HEK293 (cell line): ENCODE results near the gene DCC.

ENCODE experiments used
- CTCF ChIA-PET: fragments of 350-600 bp; formaldehyde crosslinking; extraction: SDS; loops from one replicate; lab custom pipeline; 2021; ENCODE audit warnings: antibody characterized with exemption; lab: Yijun Ruan, JAX
- POLR2A ChIA-PET: fragments of 300-600 bp; formaldehyde crosslinking; extraction: SDS; loops from one replicate; lab custom pipeline; 2020; ENCODE audit warnings: antibody characterized with exemption, inconsistent platforms; lab: Yijun Ruan, JAX
- H3K27ac ChIP-seq: fragments of 200-500 bp; sonication (Bioruptor generic); 2 replicates; pipeline ENCODE4 v1.5.1; 2014; ENCODE audit warnings: low read depth, low read length, control low read depth, inconsistent platforms; ENCODE audit errors: extremely low read depth
- H3K36me3 ChIP-seq, 2 experiments: fragments of 200-500 bp in 1 of 2; sonication (Bioruptor generic) in 1 of 2; 1 replicate in 1 of 2; 2 replicates in 1 of 2; pipeline ENCODE4 v1.5.1; 2014 to 2017; ENCODE audit warnings: inconsistent platforms in 2 of 2, low read length in 2 of 2; ENCODE audit not compliant: control insufficient read depth in 2 of 2, insufficient read depth in 1 of 2
- H3K4me1 ChIP-seq: fragments of 200-500 bp; sonication (Bioruptor generic); 2 replicates; pipeline ENCODE4 v1.5.1; 2014; ENCODE audit warnings: mild to moderate bottlenecking, low read length, inconsistent platforms; ENCODE audit not compliant: control insufficient read depth, insufficient read depth
- H3K4me3 ChIP-seq: 2 replicates; pipeline ENCODE4 v1.5.1; 2011; ENCODE audit warnings: low read depth, mild to moderate bottlenecking, control low read depth, low read length, moderate library complexity
- H3K9me3 ChIP-seq: fragments of 200-500 bp; sonication (Bioruptor generic); 2 replicates; pipeline ENCODE4 v1.5.1; 2014; ENCODE audit warnings: low read depth, low read length, inconsistent platforms; ENCODE audit not compliant: control insufficient read depth, insufficient read depth
- GFI1B ChIP-seq: fragments of 450-650 bp; formaldehyde crosslinking; IDR thresholded peaks from 2 replicates; pipeline ENCODE4 v1.5.1; 2016; ENCODE audit warnings: missing biosample characterization, missing genetic modification characterization
- GLI4 ChIP-seq: fragments of 450-650 bp; formaldehyde crosslinking; IDR thresholded peaks from 2 replicates; pipeline ENCODE4 v1.5.1; 2016; ENCODE audit warnings: missing biosample characterization, missing genetic modification characterization
- HOXA7 ChIP-seq: sonication (generic); formaldehyde crosslinking; IDR thresholded peaks from 2 replicates; pipeline ENCODE4 v1.8.1; 2022; ENCODE audit warnings: missing genetic modification reagents, borderline replicate concordance
- KLF7 ChIP-seq: fragments of 450-650 bp; formaldehyde crosslinking; IDR thresholded peaks from 2 replicates; pipeline ENCODE4 v1.5.1; 2016; ENCODE audit warnings: missing biosample characterization, missing genetic modification characterization, borderline replicate concordance
- RBAK ChIP-seq: fragments of 450-650 bp; formaldehyde crosslinking; IDR thresholded peaks from 2 replicates; pipeline ENCODE4 v1.5.1; 2016; ENCODE audit warnings: missing biosample characterization, missing genetic modification characterization
- SCRT1 ChIP-seq: fragments of 450-650 bp; formaldehyde crosslinking; IDR thresholded peaks from 2 replicates; pipeline ENCODE4 v1.5.1; 2016; ENCODE audit warnings: missing biosample characterization, missing genetic modification characterization, borderline replicate concordance
- SP3 ChIP-seq: fragments of 450-650 bp; formaldehyde crosslinking; IDR thresholded peaks from 2 replicates; pipeline ENCODE4 v1.5.1; 2016; ENCODE audit warnings: missing biosample characterization, missing genetic modification characterization
- ZNF248 ChIP-seq: fragments of 450-650 bp; formaldehyde crosslinking; IDR thresholded peaks from 2 replicates; pipeline ENCODE4 v1.5.1; 2017; ENCODE audit warnings: missing biosample characterization, missing genetic modification characterization
- ZNF350 ChIP-seq: fragments of 450-650 bp; formaldehyde crosslinking; IDR thresholded peaks from 2 replicates; pipeline ENCODE4 v1.5.0; 2017; ENCODE audit warnings: missing biosample characterization, mild to moderate bottlenecking, missing genetic modification characterization
- ZNF366 ChIP-seq: fragments of 450-650 bp; formaldehyde crosslinking; conservative IDR thresholded peaks from 2 replicates; pipeline ENCODE4 v1.5.1; 2016; ENCODE audit warnings: missing biosample characterization, missing genetic modification characterization
- ZNF37A ChIP-seq: fragments of 450-650 bp; IDR thresholded peaks from 2 replicates; pipeline ENCODE4 v1.5.1; 2018; ENCODE audit warnings: missing biosample characterization, missing genetic modification characterization
- ZNF416 ChIP-seq: fragments of 450-650 bp; formaldehyde crosslinking; IDR thresholded peaks from 2 replicates; pipeline ENCODE4 v1.5.1; 2016; ENCODE audit warnings: missing biosample characterization, missing genetic modification characterization
- ZNF571 ChIP-seq: fragments of 450-650 bp; formaldehyde crosslinking; IDR thresholded peaks from 2 replicates; pipeline ENCODE4 v1.5.0; 2017; ENCODE audit warnings: missing biosample characterization, missing genetic modification characterization
- ZNF624 ChIP-seq: fragments of 450-650 bp; formaldehyde crosslinking; IDR thresholded peaks from 2 replicates; pipeline ENCODE4 v1.5.1; 2017; ENCODE audit warnings: missing biosample characterization, missing genetic modification characterization
- ZNF664 ChIP-seq: fragments of 450-650 bp; formaldehyde crosslinking; IDR thresholded peaks from 2 replicates; pipeline ENCODE4 v1.5.1; 2016; ENCODE audit warnings: missing biosample characterization, missing genetic modification characterization
- ZNF785 ChIP-seq: fragments of 450-650 bp; formaldehyde crosslinking; IDR thresholded peaks from 2 replicates; pipeline ENCODE4 v1.5.1; 2016; ENCODE audit warnings: missing biosample characterization, missing genetic modification characterization
- ZNF843 ChIP-seq: fragments of 450-650 bp; formaldehyde crosslinking; IDR thresholded peaks from 2 replicates; pipeline ENCODE4 v1.5.1; 2016; ENCODE audit warnings: missing biosample characterization, missing genetic modification characterization
- ZSCAN16 ChIP-seq: fragments of 450-650 bp; formaldehyde crosslinking; IDR thresholded peaks from 2 replicates; pipeline ENCODE4 v1.5.1; 2016; ENCODE audit warnings: missing biosample characterization, missing genetic modification characterization
- TF ChIP-seq, protein P1 (sequence below): fragments of 450-650 bp; formaldehyde crosslinking; IDR thresholded peaks from 2 replicates; pipeline ENCODE4 v1.5.1; 2016; ENCODE audit warnings: missing biosample characterization, missing genetic modification characterization
- TF ChIP-seq, protein P2 (sequence below): fragments of 450-650 bp; formaldehyde crosslinking; IDR thresholded peaks from 2 replicates; pipeline ENCODE4 v1.5.1; 2016; ENCODE audit warnings: missing biosample characterization, missing genetic modification characterization, low read depth
- TF ChIP-seq, protein P3 (sequence below): fragments of 450-650 bp; formaldehyde crosslinking; IDR thresholded peaks from 2 replicates; pipeline ENCODE4 v1.5.1; 2016; ENCODE audit warnings: missing biosample characterization, missing genetic modification characterization
- TF ChIP-seq, protein P4 (sequence below): fragments of 450-650 bp; formaldehyde crosslinking; IDR thresholded peaks from 2 replicates; pipeline ENCODE4 v1.5.1; 2016; ENCODE audit warnings: missing biosample characterization, missing genetic modification characterization

Gene DCC

DNA sequence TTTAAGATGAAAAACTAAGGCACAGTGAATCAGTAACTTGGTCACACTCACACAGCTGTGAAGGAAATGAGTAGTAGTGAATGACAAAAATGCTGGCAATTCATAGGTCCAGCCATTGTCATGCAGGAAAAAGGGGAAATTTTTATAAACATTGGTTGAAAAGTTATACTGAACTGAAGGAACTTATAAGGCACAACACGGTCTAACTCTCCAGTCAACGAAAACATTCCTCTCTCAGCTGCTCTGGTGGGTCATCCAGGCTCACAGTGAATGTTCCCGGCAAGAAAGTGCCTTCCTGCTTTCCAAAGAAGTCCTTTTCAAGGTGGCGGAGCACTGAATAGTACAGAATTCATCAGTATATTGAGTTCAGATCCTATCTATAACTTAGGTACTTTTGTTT is 476.1 kb downstream of the DCC start:
- Histone ChIP-seq H3K36me3 (no peaks in the 10 kb centered on the region), H3K9me3 (no peaks in the 10 kb centered on the region), H3K27ac (no peak overlapping the region), H3K4me1 (no peaks in the 10 kb centered on the region), H3K4me3 (no peak overlapping the region)
- POLR2A ChIA-PET = no interaction called here
- TF ChIP-seq, protein P1, sequence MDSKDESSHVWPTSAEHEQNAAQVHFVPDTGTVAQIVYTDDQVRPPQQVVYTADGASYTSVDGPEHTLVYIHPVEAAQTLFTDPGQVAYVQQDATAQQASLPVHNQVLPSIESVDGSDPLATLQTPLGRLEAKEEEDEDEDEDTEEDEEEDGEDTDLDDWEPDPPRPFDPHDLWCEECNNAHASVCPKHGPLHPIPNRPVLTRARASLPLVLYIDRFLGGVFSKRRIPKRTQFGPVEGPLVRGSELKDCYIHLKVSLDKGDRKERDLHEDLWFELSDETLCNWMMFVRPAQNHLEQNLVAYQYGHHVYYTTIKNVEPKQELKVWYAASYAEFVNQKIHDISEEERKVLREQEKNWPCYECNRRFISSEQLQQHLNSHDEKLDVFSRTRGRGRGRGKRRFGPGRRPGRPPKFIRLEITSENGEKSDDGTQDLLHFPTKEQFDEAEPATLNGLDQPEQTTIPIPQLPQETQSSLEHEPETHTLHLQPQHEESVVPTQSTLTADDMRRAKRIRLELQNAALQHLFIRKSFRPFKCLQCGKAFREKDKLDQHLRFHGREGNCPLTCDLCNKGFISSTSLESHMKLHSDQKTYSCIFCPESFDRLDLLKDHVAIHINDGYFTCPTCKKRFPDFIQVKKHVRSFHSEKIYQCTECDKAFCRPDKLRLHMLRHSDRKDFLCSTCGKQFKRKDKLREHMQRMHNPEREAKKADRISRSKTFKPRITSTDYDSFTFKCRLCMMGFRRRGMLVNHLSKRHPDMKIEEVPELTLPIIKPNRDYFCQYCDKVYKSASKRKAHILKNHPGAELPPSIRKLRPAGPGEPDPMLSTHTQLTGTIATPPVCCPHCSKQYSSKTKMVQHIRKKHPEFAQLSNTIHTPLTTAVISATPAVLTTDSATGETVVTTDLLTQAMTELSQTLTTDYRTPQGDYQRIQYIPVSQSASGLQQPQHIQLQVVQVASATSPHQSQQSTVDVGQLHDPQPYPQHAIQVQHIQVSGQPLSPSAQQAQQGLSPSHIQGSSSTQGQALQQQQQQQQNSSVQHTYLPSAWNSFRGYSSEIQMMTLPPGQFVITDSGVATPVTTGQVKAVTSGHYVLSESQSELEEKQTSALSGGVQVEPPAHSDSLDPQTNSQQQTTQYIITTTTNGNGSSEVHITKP (tag by site-specific recombination) = no peak
- TF ChIP-seq ZNF350 (tag by site-specific recombination) (no peak), SP3 (no peak), ZNF664 (tag by site-specific recombination) (no peak), KLF7 (no peak), SCRT1 (no peak), ZNF624 (tag by site-specific recombination) (no peak), ZNF843 (tag by site-specific recombination) (no peak), GLI4 (tag by site-specific recombination) (no peak)
- TF ChIP-seq, protein P2, sequence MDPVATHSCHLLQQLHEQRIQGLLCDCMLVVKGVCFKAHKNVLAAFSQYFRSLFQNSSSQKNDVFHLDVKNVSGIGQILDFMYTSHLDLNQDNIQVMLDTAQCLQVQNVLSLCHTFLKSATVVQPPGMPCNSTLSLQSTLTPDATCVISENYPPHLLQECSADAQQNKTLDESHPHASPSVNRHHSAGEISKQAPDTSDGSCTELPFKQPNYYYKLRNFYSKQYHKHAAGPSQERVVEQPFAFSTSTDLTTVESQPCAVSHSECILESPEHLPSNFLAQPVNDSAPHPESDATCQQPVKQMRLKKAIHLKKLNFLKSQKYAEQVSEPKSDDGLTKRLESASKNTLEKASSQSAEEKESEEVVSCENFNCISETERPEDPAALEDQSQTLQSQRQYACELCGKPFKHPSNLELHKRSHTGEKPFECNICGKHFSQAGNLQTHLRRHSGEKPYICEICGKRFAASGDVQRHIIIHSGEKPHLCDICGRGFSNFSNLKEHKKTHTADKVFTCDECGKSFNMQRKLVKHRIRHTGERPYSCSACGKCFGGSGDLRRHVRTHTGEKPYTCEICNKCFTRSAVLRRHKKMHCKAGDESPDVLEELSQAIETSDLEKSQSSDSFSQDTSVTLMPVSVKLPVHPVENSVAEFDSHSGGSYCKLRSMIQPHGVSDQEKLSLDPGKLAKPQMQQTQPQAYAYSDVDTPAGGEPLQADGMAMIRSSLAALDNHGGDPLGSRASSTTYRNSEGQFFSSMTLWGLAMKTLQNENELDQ (tag by site-specific recombination) = no peak
- TF ChIP-seq, protein P3, sequence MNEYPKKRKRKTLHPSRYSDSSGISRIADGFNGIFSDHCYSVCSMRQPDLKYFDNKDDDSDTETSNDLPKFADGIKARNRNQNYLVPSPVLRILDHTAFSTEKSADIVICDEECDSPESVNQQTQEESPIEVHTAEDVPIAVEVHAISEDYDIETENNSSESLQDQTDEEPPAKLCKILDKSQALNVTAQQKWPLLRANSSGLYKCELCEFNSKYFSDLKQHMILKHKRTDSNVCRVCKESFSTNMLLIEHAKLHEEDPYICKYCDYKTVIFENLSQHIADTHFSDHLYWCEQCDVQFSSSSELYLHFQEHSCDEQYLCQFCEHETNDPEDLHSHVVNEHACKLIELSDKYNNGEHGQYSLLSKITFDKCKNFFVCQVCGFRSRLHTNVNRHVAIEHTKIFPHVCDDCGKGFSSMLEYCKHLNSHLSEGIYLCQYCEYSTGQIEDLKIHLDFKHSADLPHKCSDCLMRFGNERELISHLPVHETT (tag by site-specific recombination) = no peak
- CTCF ChIA-PET = no interaction called here

DNA sequence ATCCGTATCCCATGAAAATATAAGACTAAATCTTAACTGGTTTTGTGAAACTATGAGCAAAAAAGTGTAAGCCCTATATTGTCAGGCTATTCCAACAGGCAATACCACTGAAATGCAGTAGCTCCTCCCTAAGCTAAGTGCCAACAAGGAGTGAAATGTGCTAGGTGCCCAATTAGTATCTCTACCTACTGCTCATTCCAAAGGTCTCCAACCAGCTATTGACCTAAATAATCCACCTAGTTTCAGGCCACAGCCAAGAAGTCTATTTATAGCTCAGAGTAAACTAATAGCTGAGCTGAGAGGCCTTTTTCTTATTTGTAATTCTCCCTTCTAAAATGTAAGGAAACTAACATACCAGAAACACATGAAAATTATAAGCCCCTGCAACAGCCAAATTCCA is 482.2 kb downstream of the DCC start:
- no peak for TF ChIP-seq ZNF571 (tag by site-specific recombination)
- TF ChIP-seq ZNF366 (tag by site-specific recombination) = no peak
- no peak for TF ChIP-seq ZNF416 (tag by site-specific recombination)
- no peak for TF ChIP-seq GFI1B (tag by site-specific recombination)
- TF ChIP-seq ZSCAN16 (tag by site-specific recombination) = no peak
- no peak overlapping the region for H3K4me3 ChIP-seq
- no peaks in the 10 kb centered on the region for H3K4me1 ChIP-seq
- H3K36me3 ChIP-seq = no peaks in the 10 kb centered on the region
- POLR2A ChIA-PET = no interaction called here
- H3K27ac ChIP-seq = no peak overlapping the region
- CTCF ChIA-PET = no interaction called here
- no peaks in the 10 kb centered on the region for H3K9me3 ChIP-seq

DNA sequence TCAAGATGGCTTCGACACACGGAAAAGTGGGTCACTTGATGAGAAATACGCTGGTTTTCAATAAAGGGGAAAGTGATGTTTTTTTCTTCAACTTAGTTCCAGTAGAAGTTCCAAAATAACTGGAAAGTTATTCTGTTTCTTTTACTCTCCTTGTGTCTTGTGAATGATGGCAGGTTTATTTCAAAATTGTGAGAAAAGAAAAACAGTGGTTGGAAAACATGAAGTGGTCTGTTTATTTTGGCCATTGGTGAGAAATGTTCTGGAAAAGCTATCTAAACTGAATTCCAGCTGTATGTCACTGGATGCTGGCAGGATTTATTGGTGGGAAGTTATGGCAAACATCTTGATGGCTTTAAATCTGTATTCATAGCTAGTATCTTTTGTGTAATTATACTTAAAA is 484.1 kb downstream of the DCC start:
- CTCF ChIA-PET = no interaction called here
- TF ChIP-seq ZNF37A (tag by site-specific recombination) = no peak
- TF ChIP-seq, protein P4, sequence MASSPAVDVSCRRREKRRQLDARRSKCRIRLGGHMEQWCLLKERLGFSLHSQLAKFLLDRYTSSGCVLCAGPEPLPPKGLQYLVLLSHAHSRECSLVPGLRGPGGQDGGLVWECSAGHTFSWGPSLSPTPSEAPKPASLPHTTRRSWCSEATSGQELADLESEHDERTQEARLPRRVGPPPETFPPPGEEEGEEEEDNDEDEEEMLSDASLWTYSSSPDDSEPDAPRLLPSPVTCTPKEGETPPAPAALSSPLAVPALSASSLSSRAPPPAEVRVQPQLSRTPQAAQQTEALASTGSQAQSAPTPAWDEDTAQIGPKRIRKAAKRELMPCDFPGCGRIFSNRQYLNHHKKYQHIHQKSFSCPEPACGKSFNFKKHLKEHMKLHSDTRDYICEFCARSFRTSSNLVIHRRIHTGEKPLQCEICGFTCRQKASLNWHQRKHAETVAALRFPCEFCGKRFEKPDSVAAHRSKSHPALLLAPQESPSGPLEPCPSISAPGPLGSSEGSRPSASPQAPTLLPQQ (tag by site-specific recombination) = no peak
- no peak for TF ChIP-seq RBAK (tag by site-specific recombination)
- no peak for TF ChIP-seq ZNF785 (tag by site-specific recombination)
- TF ChIP-seq HOXA7 (CRISPR knock-in tag) = no peak
- no peak for TF ChIP-seq ZNF248 (tag by site-specific recombination)
- POLR2A ChIA-PET = no interaction called here

More for the DNA sequence above, 484.1 kb downstream of the DCC start:
- no peak overlapping the region for H3K27ac ChIP-seq
- H3K4me1 ChIP-seq = no peaks in the 10 kb centered on the region
- no peaks in the 10 kb centered on the region for H3K9me3 ChIP-seq
- no peaks in the 10 kb centered on the region for H3K36me3 ChIP-seq
- H3K4me3 ChIP-seq = no peak overlapping the region
